SK-N-SH treated with all-trans-retinoic acid at 6 μM for 48 hours (cell line): ENCODE results near the gene FOSL2.

ENCODE experiments used
- ARNTL ChIP-seq: fragments of 450-650 bp; formaldehyde crosslinking; IDR thresholded peaks from 2 replicates; pipeline ENCODE4 v1.5.0; 2020; ENCODE audit warnings: low read depth, mild to moderate bottlenecking, moderate library complexity, borderline replicate concordance
- ISL1 ChIP-seq: fragments of 250-450 bp; sonication (Bioruptor Pico); IDR thresholded peaks from 2 replicates; pipeline ENCODE4 v2.1.2; 2022; ENCODE audit warnings: mild to moderate bottlenecking, moderate library complexity
- PPARA ChIP-seq: fragments of 250-450 bp; sonication (Bioruptor Pico); IDR thresholded peaks from 2 replicates; pipeline ENCODE4 v1.5.0; 2020; ENCODE audit warnings: mild to moderate bottlenecking, borderline replicate concordance
- RARB ChIP-seq: fragments of 250-450 bp; sonication (Bioruptor Pico); IDR thresholded peaks from 2 replicates; pipeline ENCODE4 v1.8.0; 2021; ENCODE audit warnings: mild to moderate bottlenecking, moderate library complexity
- ZFP3 ChIP-seq: fragments of 250-450 bp; sonication (Bioruptor Pico); IDR thresholded peaks from 2 replicates; pipeline ENCODE4 v1.5.0; 2020; ENCODE audit warnings: mild to moderate bottlenecking, moderate library complexity
- ZFP30 ChIP-seq: fragments of 450-650 bp; formaldehyde crosslinking; IDR thresholded peaks from 2 replicates; pipeline ENCODE4 v1.5.0; 2022; ENCODE audit warnings: mild to moderate bottlenecking, moderate library complexity
- ZNF70 ChIP-seq: fragments of 450-650 bp; formaldehyde crosslinking; IDR thresholded peaks from 2 replicates; pipeline ENCODE4 v1.5.0; 2020; ENCODE audit warnings: mild to moderate bottlenecking, moderate library complexity
- TF ChIP-seq, protein P1 (sequence below): fragments of 250-450 bp; sonication (Bioruptor Pico); IDR thresholded peaks from 2 replicates; pipeline ENCODE4 v1.8.0; 2020; ENCODE audit warnings: mild to moderate bottlenecking, moderate library complexity, borderline replicate concordance

DNA sequence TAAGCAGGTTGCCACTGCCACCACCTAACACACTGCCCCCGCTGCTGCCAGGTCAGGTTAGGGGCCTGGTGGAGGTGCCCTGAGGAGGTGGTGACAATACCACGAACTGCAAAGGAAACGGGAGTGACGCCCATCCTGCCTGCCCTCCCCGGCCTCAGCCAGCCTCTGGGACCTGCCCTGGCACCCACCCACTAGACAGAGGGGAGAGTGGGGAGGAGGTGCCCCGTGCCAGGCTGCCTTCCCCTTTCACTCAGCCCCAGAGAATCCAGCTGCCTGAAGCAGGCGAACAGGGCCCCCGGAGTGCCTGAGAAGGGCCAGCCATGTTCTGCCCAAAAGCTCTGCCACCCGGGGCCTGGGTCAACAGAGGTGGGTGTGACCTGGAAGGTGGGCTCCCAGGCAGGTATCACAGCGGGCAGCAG lies 44.5 kb upstream of the FOSL2 start:
- no peak for TF ChIP-seq ZNF70 (CRISPR knock-in tag)
- TF ChIP-seq, protein P1, sequence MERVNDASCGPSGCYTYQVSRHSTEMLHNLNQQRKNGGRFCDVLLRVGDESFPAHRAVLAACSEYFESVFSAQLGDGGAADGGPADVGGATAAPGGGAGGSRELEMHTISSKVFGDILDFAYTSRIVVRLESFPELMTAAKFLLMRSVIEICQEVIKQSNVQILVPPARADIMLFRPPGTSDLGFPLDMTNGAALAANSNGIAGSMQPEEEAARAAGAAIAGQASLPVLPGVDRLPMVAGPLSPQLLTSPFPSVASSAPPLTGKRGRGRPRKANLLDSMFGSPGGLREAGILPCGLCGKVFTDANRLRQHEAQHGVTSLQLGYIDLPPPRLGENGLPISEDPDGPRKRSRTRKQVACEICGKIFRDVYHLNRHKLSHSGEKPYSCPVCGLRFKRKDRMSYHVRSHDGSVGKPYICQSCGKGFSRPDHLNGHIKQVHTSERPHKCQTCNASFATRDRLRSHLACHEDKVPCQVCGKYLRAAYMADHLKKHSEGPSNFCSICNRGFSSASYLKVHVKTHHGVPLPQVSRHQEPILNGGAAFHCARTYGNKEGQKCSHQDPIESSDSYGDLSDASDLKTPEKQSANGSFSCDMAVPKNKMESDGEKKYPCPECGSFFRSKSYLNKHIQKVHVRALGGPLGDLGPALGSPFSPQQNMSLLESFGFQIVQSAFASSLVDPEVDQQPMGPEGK (CRISPR knock-in tag) = no peak
- no peak for TF ChIP-seq ARNTL (CRISPR knock-in tag)
- no peak for TF ChIP-seq PPARA
- TF ChIP-seq ZFP3 (CRISPR knock-in tag) = no peak
- no peak for TF ChIP-seq ISL1 (CRISPR knock-in tag)
- no peak for TF ChIP-seq ZFP30 (CRISPR knock-in tag)
- TF ChIP-seq RARB (CRISPR knock-in tag) = no peak
